ENCODE measurements around the gene STAB1.

The STAB1 gene

DNA sequence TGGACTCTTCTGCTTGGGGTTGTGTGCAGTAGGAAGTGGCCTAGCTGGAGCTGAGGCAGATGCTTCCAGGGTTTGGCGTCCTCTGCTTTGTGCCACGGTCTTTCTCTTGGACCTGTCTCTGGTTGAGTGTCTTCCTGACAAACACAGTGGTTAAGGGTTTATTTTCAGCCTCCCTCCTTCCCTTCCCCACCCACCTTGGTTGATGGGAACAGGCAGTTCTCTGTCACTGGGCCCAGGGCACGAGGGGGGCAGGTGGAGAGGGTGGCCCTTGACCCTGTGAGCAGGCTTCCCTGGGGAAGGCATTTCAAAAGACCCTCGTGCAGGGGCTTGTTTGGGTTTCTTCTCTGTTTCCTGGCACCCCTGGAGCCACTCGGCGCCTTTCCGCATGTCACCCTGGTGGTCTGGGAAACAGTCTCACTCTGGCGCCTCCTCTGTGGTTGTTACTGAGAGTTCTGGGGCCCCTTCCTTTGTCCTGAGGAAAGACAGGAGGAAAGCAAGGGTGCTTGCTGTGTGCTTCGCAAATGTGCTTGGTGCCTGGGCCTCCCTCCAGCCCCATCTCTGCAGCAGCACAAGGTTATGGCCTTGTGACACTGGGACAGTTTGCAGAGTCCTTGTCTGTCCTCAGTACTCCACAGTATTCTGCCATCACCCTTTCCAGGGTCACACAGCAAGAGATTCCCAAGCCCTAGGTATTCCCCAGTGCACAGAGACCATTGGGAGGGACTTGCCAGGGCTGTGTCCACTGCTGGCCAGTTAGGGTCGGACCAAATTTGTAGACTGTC lies 10.3 kb upstream of the STAB1 start:
- DNase-seq (ENCODE audit: low read depth, low spot score): no peak

DNA sequence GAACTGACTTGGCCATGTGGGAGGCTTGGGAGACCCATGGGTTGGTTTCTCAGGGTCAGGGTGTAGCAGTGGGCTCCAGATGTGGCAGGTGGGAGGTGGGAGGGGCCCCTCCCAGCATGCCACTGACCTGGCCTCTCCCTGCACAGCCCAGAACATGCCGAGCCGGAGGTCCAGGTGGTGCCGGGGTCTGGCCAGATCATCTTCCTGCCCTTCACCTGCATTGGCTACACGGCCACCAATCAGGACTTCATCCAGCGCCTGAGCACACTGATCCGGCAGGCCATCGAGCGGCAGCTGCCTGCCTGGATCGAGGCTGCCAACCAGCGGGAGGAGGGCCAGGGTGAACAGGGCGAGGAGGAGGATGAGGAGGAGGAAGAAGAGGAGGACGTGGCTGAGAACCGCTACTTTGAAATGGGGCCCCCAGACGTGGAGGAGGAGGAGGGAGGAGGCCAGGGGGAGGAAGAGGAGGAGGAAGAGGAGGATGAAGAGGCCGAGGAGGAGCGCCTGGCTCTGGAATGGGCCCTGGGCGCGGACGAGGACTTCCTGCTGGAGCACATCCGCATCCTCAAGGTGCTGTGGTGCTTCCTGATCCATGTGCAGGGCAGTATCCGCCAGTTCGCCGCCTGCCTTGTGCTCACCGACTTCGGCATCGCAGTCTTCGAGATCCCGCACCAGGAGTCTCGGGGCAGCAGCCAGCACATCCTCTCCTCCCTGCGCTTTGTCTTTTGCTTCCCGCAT lies 7.9 kb upstream of the STAB1 start:
- DNase-seq (ENCODE audit: low read depth, low spot score): no peak

DNA sequence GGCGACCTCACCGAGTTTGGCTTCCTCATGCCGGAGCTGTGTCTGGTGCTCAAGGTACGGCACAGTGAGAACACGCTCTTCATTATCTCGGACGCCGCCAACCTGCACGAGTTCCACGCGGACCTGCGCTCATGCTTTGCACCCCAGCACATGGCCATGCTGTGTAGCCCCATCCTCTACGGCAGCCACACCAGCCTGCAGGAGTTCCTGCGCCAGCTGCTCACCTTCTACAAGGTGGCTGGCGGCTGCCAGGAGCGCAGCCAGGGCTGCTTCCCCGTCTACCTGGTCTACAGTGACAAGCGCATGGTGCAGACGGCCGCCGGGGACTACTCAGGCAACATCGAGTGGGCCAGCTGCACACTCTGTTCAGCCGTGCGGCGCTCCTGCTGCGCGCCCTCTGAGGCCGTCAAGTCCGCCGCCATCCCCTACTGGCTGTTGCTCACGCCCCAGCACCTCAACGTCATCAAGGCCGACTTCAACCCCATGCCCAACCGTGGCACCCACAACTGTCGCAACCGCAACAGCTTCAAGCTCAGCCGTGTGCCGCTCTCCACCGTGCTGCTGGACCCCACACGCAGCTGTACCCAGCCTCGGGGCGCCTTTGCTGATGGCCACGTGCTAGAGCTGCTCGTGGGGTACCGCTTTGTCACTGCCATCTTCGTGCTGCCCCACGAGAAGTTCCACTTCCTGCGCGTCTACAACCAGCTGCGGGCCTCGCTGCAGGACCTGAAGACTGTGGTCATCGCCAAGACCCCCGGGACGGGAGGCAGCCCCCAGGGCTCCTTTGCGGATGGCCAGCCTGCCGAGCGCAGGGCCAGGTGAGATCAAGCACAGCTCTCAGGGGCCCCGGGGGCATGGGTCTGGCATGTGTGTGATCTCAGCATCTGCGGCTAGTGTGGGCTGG lies 7.1 kb upstream of the STAB1 start:
- DNase-seq (ENCODE audit: low read depth, low spot score): no peak

DNA sequence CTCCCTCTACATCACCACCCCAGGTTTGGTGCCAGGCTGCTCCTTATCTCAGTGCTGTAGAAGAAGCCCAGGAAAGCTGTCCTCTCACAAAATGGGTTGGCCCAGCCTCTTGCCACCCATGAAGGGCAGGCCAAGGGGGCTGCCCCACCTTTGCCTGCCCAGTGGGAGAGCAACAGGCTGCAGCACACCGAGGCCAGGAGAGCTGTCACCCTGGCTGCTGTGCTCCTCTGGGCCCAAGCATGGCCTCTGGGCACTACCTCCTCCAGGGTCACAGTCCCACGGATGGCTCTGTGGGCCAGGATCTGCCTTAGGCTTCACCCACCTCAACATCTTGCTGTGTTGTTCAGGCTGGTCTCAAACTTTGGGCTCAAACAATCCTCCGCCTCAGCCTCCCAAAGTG lies 6.4 kb upstream of the STAB1 start:
- no peak for DNase-seq (ENCODE audit: low read depth, low spot score)

DNA sequence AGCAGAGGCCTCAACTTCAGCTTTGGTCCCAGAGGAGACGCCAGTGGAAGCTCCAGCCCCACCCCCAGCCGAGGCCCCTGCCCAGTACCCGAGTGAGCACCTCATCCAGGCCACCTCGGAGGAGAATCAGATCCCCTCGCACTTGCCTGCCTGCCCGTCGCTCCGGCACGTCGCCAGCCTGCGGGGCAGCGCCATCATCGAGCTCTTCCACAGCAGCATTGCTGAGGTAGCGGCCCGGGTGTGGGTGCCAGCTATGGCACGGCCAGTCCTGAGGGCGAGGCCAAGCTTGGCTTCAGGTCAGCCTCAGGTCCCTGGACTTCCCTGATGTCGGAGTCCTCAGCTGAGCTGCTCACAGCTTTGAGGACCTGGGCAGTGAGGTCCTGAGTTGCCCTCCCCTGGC lies 5.7 kb upstream of the STAB1 start:
- DNase-seq (ENCODE audit: low read depth, low spot score): no peak

DNA sequence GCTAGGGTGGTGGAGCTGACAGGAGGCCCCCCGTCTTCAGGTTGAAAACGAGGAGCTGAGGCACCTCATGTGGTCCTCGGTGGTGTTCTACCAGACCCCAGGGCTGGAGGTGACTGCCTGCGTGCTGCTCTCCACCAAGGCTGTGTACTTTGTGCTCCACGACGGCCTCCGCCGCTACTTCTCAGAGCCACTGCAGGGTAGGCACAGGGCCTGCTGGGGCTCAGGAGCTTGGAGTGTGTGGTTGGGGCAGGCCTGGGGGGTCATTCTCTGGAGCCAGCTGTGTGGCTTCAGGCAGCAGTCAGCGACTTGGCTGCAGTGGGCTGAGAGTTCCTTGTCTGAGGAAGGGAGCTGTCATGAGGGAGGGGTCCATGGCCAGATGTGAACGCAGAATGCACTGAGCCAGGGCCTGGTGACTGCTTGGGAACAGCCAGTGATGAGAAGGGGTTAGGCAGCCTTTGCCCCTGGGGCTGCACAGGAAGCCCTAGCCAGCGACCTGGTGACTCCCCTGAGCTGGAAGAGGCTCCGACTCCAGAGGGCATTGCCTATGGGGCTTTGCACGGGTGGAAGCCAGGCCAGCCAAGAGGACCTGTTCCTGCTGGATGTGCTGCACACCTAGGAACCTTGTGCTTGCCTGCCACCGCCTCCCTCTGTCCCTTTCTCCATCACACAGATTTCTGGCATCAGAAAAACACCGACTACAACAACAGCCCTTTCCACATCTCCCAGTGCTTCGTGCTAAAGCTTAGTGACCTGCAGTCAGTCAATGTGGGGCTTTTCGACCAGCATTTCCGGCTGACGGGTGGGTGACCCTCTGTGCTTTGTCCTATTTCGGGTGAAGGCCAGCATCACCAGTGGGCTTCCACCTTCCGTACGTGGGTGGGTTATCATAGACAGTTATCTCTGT lies 4.9 kb upstream of the STAB1 start:
- no peak for DNase-seq (ENCODE audit: low read depth, low spot score)

DNA sequence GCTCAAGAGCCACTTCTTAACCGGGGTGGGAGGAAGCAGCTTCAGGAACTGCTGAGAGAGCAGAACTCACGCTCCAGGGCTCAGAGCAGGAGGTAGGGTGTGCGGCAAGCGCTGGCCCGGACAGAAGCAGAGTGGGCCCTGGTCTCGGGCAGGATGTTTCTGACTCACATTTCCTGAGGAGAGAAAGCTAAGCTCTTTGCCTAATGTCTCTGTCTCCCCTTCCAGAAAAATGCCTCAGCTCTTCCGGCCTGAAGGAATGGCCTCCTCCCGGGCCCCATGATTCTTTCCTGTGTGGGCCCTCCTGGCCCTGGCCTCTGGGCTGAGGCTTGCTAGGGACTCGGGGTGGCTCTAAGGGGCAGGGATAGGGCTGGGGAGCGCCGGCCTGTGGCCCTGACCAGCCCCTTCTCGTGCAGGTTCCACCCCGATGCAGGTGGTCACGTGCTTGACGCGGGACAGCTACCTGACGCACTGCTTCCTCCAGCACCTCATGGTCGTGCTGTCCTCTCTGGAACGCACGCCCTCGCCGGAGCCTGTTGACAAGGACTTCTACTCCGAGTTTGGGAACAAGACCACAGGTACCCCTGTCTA lies 4.1 kb upstream of the STAB1 start:
- DNase-seq (ENCODE audit: low read depth, low spot score): no peak

DNA sequence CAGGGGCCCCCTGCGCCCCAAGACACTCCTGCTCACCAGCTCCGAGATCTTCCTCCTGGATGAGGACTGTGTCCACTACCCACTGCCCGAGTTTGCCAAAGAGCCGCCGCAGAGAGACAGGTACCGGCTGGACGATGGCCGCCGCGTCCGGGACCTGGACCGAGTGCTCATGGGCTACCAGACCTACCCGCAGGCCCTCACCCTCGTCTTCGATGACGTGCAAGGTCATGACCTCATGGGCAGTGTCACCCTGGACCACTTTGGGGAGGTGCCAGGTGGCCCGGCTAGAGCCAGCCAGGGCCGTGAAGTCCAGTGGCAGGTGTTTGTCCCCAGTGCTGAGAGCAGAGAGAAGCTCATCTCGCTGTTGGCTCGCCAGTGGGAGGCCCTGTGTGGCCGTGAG lies 3.1 kb upstream of the STAB1 start:
- no peak for DNase-seq (ENCODE audit: low read depth, low spot score)

DNA sequence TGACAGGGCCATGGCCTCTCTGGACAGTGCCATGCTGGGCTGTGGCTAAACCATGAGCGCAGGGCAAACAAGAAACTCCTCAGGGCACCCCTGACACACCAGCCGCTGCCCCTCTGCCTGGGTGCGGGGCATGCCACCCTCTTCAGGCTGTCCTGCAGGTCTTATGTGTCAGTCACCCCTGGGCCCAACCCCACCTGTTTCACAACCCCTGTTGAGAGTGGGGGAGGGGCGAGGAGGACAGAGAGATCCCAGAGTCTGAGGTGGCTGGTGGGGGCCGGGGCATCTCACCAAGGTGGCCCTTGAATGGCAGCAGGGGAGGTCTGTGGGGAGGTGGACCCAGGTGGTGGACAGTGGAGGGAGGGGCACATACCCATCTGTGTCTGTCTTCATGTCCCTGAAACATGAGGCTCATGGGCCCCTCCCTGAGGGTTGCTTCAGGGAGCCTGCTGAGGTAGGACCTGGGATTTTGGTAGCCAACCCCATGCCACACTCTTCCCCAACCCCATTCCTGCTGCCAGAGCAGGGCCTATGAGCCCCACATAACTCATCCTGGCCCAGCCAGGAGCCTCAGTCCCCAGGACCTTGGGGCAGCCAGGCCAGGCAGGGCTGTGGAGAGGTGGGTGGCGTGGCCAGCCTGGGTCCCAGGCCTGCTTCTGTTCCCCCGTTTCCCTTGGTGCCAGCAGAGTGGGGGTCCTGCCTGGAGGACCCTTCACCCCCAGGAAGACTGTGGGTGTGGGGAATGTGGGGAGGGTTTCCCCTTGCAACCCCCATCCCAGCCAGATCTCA lies 1.7 kb upstream of the STAB1 start:
- no peak for DNase-seq (ENCODE audit: low read depth, low spot score)

DNA sequence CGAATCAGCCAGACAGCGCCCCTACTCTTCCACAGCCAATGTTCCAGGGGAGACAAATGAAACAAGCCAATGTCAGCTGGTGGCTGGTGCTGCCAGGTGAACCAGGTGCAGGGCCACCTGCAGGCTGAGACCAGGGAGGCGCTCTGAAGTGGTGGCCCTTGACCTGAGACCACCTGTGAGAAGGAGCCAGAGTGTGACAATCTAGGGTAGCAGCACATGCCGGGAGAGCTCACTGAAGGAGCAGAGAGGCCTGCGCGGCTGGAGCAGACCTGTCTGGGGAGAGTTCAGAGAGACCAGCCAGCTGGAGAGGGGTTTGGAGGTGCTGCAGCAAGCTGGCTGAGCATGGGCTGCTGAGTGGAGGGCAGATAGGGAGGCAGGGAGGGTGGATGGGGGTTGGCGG lies 693 bp upstream of the STAB1 start:
- no peak for DNase-seq (ENCODE audit: low read depth, low spot score)

DNA sequence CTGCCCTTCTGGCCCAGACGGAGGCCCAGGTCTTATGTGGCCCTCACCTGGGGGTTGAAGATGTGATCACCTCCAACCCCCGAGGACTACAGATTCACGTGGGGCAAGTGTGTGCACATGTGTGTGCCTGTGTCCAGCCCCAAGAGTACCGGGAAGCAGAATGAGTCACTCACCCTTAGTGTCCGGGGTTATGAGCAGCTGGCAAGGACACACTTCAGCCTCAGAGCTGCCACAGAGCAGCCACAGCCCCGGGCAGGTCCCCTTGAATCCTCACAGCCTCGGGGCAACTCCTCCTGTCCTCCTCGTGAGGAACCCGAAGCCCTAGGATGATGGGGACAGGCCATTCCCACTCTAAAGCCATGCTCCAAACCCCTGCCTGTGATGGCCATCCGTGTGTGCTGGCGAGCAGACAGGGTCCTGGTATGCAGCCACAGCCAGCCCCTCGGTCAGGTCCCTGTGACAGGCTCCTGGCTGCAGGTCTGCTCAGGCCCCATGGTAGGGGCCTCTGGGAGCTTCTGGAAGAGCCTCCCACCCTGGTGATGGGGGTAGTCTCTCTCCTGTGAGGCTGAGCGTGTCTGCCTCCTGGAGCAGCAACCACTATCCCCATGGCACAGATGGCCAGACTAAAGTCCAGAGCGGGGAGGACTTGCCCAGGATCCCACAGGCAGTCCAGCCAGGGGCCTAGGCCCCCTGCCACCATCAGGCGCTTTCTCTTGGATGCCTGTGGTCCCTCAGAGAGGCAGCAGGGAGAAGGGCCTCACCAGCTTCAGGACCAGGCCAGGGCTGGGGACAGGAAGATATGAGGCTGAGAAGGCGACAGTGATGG lies 852 bp downstream of the STAB1 start:
- DNase-seq (ENCODE audit: low read depth, low spot score): no peak

DNA sequence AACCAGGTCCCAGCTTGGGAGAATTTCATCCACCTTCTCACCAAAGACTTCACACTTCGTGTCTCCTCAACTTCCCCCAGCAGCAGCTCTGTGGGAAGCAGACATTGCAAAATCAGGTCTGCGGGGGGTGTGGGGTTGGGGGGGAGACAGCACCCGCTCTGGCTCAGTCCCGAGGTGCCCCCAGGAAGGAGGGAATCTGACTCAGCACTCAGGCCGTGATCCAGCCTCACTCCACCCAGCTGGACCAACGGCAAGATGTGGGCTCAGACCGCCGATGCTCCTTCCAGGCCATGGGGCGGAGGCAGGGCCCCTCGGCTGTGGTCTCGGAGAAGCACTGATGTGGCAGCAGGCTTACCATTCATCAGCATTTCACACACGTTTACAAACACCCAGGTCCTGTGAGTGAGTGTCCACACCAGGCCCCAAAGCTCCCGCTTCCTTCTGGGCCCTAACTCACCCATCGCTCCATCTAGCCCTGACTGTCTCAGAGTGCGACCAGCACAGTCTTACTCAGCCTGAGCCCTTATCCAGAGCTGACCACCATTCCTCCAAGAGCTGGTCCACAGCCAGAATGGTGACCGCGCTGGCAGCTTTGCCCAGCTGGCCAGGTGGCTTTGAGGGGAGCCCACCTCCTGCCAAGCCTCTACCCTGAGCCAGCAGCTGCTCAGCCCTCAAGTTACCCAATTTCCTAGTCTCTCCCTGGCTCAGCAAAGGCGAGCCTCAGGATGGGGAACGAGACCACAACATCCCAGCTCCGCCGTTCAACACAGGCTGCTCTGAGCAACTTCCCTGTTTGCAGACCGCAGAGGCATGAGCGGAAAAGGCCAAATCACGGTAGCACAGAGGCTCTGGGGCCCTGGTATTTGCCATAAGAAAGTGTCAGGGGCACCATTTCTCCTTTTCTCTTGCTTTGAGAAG lies 3.3 kb downstream of the STAB1 start:
- no peak for DNase-seq (ENCODE audit: low read depth, low spot score)

DNA sequence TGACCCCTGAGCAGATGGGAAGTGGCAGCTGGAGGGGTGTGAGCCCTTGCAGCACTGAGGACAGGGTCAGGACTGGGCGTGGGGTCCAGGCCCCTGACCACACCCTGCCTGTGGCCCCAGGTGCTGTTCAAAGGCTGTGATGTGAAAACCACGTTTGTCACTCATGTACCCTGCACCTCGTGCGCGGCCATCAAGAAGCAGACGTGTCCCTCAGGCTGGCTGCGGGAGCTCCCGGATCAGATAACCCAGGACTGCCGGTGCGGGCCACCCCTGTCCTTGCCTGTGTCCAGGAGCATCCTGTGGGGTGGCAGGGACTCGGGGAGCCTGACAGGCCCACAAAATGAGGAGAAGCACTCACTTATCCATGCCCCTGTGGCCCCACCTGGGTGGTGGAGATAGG lies 5.9 kb downstream of the STAB1 start:
- DNase-seq (ENCODE audit: low read depth, low spot score): no peak

DNA sequence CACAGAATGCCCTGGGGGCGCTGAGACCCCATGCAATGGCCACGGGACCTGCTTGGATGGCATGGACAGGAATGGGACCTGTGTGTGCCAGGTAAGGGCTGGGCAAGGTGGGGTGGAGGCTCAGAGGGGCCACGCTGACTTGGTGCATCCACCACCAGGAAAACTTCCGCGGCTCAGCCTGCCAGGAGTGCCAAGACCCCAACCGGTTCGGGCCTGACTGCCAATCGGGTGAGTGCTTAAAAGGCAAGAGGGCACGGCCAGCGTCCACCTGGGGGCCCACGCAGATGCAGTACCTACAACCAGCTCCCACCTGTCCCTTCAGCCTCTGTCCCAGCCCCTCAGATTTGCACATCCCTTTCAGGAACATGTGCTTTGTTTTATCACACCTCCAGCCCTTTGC lies 6.9 kb downstream of the STAB1 start:
- DNase-seq (ENCODE audit: low read depth, low spot score): no peak

DNA sequence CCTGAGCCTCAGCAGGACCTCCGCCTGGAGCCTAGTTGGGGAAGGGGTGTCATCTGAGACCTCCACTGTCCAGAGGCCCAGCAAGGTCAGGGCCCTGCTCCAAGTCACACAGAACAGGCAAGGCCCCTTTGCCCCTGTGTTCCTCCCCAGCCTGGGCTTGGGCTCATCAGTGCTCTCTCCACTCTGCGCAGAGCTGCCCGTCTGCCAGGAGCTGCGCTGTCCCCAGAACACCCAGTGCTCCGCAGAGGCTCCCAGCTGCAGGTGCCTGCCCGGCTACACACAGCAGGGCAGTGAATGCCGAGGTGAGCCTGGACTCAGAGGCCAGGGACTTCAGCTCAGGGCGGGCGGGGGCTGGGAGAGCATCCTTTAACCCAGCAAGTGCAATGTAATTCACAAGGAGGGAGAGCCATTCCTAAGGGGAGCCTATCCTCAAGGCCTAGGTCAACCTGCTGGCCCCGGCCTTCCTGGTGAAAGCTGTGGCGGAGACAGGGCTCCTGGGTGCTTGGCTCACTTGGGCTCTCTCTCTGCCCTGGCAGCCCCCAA lies 7.7 kb downstream of the STAB1 start:
- no peak for DNase-seq (ENCODE audit: low read depth, low spot score)

DNA sequence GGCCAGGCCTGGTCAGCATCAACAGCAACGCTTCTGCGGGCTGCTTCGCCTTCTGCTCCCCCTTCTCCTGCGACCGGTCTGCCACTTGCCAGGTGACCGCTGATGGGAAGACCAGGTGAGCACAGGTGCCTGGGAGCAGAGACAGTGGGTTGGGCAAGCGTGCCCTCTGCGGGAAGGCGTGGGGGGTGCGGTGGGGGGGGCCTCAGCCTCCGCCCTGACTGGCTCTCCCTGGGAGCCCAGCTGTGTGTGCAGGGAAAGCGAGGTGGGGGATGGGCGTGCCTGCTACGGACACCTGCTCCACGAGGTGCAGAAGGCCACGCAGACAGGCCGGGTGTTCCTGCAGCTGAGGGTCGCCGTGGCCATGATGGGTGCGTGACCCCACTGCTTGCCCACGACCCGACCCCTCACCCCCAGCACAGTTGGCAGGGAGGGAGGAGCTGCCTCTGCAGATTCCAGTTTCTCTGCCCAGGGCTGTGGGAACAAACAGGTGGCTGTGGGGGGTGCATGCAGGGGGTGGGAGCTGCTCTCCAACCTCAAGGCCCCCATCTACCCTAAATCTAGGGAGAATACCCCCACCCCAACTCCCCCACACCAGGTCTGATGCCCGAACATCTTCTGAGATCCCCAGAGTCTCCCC lies 8.8 kb downstream of the STAB1 start:
- no peak for DNase-seq (ENCODE audit: low read depth, low spot score)

DNA sequence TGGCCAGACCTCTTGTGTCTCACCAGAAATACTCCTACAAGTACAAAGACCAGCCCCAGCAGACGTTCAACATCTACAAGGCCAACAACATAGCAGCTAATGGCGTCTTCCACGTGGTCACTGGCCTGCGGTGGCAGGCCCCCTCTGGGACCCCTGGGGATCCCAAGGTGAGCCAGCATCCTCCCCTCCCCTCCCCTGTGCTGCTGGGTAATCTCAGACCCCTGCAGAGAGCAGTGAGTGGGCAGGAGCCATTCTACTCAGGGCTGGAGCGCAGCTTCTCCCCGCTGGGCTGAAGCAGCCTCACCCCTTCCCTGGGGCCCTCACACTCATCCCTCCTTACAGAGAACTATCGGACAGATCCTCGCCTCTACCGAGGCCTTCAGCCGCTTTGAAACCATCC lies 9.8 kb downstream of the STAB1 start:
- DNase-seq (ENCODE audit: low read depth, low spot score): no peak
